ENCODE results near the gene TAF11L7.
"Not testable (repeated sequence)": the region's sequence is repeated elsewhere in the genome, so short reads cannot be mapped to it uniquely, and the experiment has no call there.

TAF11L7 gene

GRCh38 chr5:17585658-17586057 lies at the start of gene TAF11L7:
TSS of gene TAF11L7 (minus strand) at chr5:17585758.
- DNase-seq; in situ Hi-C loops (cut with MboI; ENCODE audit: low pct_unique_long_range_greater_than_20kb, low sequenced_read_pairs): not testable (repeated sequence)

GRCh38 chr5:17634160-17634559 lies 48.6 kb upstream of the TAF11L7 start, which contains the start of gene TAF11L14:
TSS of gene TAF11L14 (plus strand) at chr5:17634460.
- no peak for DNase-seq
- in situ Hi-C loops (cut with MboI; ENCODE audit: low pct_unique_long_range_greater_than_20kb, low sequenced_read_pairs), result no loop called here

GRCh38 chr5:17631788-17632187 lies 46.2 kb upstream of the TAF11L7 start, which contains the start of gene TAF11L13:
TSS of gene TAF11L13 (plus strand) at chr5:17632088.
- DNase-seq; in situ Hi-C loops (cut with MboI; ENCODE audit: low pct_unique_long_range_greater_than_20kb, low sequenced_read_pairs): not testable (repeated sequence)

GRCh38 chr5:17625686-17626085 lies 40.1 kb upstream of the TAF11L7 start:
- in situ Hi-C loops (cut with MboI; ENCODE audit: low pct_unique_long_range_greater_than_20kb, low sequenced_read_pairs), result no loop called here

GRCh38 chr5:17620627-17621026 lies 35.1 kb upstream of the TAF11L7 start:
- in situ Hi-C loops (cut with MboI; ENCODE audit: low pct_unique_long_range_greater_than_20kb, low sequenced_read_pairs), result no loop called here
- no peak for DNase-seq

More at GRCh38 chr5:17625686-17626085, 40.1 kb upstream of the TAF11L7 start:
- DNase-seq, result no peak

- in situ Hi-C loops (cut with MboI; ENCODE audit: low pct_unique_long_range_greater_than_20kb, low sequenced_read_pairs), result no loop called here
- no peak for DNase-seq
These were observed 33.8 kb upstream of the TAF11L7 start for GRCh38 chr5:17619354-17619753.

GRCh38 chr5:17614872-17615605 lies 29.5 kb upstream of the TAF11L7 start:
- no peak for DNase-seq

GRCh38 chr5:17610092-17610491 lies 24.5 kb upstream of the TAF11L7 start, which contains the start of gene TAF11L12:
TSS of gene TAF11L12 (plus strand) at chr5:17610392.
- DNase-seq, result not testable (repeated sequence)

More at GRCh38 chr5:17614872-17615605, 29.5 kb upstream of the TAF11L7 start:
- in situ Hi-C loops (cut with MboI; ENCODE audit: low pct_unique_long_range_greater_than_20kb, low sequenced_read_pairs), result no loop called here

GRCh38 chr5:17607461-17607860 lies 21.9 kb upstream of the TAF11L7 start:
- in situ Hi-C loops (cut with MboI; ENCODE audit: low pct_unique_long_range_greater_than_20kb, low sequenced_read_pairs), result not testable (repeated sequence)

More at GRCh38 chr5:17610092-17610491, 24.5 kb upstream of the TAF11L7 start, which contains the start of gene TAF11L12:
- in situ Hi-C loops (cut with MboI; ENCODE audit: low pct_unique_long_range_greater_than_20kb, low sequenced_read_pairs), result not testable (repeated sequence)

GRCh38 chr5:17604951-17605350 lies 19.4 kb upstream of the TAF11L7 start:
- in situ Hi-C loops (cut with MboI; ENCODE audit: low pct_unique_long_range_greater_than_20kb, low sequenced_read_pairs), result no loop called here
- no peak for DNase-seq

More at GRCh38 chr5:17607461-17607860, 21.9 kb upstream of the TAF11L7 start:
- not testable (repeated sequence) for DNase-seq

GRCh38 chr5:17603880-17604279 lies 18.3 kb upstream of the TAF11L7 start, which contains the start of gene TAF11L11:
TSS of gene TAF11L11 (plus strand) at chr5:17604183.
- DNase-seq; in situ Hi-C loops (cut with MboI; ENCODE audit: low pct_unique_long_range_greater_than_20kb, low sequenced_read_pairs): not testable (repeated sequence)

GRCh38 chr5:17597728-17598127 lies 12.2 kb upstream of the TAF11L7 start, which contains the start of gene TAF11L10:
TSS of gene TAF11L10 (minus strand) at chr5:17597828.
- DNase-seq; in situ Hi-C loops (cut with MboI; ENCODE audit: low pct_unique_long_range_greater_than_20kb, low sequenced_read_pairs): not testable (repeated sequence)

- in situ Hi-C loops (cut with MboI; ENCODE audit: low pct_unique_long_range_greater_than_20kb, low sequenced_read_pairs); DNase-seq: not testable (repeated sequence)
These were observed 8.7 kb upstream of the TAF11L7 start, which contains the start of gene TAF11L9 for GRCh38 chr5:17594255-17594654. TSS of gene TAF11L9 (minus strand) at chr5:17594394.

- in situ Hi-C loops (cut with MboI; ENCODE audit: low pct_unique_long_range_greater_than_20kb, low sequenced_read_pairs), result not testable (repeated sequence)
These were observed 5.3 kb upstream of the TAF11L7 start, which contains the start of gene TAF11L8 for GRCh38 chr5:17590860-17591259. TSS of gene TAF11L8 (minus strand) at chr5:17590960.

More at GRCh38 chr5:17590860-17591259, 5.3 kb upstream of the TAF11L7 start, which contains the start of gene TAF11L8:
- DNase-seq, result not testable (repeated sequence)

Data from KBM-7 (cell line).